PC-9 (cell line): ENCODE data around the gene TSPEAR.
"Not testable (repeated sequence)": the region's sequence is repeated elsewhere in the genome, so short reads cannot be mapped to it uniquely, and the experiment has no call there.

ENCODE experiments used
- EZH2 ChIP-seq: fragments of 200-600 bp; sonication (generic); IDR thresholded peaks from 2 replicates; pipeline ENCODE4 v1.8.0; 2017; ENCODE audit warnings: antibody characterized with exemption, low read depth
- TF ChIP-seq, protein P1 (sequence below): fragments of 200-600 bp; sonication (generic); conservative IDR thresholded peaks from 2 replicates; pipeline ENCODE4 v1.6.1; 2017; ENCODE audit warnings: mixed run types, antibody characterized with exemption, mild to moderate bottlenecking, moderate library complexity

DNA sequence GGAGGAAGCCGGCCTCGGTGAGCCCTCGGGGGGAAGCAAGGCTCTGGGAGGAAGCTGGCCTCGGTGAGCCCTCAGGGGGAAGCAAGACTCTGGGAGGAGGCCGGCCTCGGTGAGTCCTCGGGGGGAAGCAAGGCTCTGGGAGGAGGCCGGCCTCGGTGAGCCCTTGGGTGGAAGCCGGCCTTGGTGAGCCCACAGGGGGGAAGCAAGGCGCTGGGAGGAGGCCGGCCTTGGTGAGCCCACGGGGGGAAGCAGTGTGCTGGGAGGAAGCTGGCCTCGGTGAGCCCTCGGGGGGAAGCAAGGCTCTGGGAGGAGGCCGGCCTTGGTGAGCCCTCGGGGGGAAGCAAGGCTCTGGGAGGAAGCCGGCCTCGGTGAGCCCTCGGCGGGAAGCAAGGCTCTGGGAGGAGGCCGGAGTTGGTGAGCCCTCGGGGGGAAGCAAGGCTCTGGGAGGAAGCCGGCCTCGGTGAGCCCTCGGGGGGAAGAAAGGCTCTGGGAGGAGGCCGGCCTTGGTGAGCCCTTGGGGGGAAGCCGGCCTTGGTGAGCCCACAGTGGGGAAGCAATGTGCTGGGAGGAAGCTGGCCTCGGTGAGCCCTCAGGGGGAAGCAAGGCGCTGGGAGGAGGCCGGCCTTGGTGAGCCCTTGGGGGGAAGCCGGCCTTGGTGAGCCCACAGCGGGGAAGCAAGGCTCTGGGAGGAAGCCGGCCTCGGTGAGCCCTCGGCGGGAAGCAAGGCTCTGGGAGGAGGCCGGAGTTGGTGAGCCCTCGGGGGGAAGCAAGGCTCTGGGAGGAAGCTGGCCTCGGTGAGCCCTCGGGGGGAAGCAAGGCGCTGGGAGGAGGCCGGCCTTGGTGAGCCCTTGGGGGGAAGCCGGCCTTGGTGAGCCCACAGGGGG lies 208.1 kb downstream of the TSPEAR start:
- TF ChIP-seq, protein P1, sequence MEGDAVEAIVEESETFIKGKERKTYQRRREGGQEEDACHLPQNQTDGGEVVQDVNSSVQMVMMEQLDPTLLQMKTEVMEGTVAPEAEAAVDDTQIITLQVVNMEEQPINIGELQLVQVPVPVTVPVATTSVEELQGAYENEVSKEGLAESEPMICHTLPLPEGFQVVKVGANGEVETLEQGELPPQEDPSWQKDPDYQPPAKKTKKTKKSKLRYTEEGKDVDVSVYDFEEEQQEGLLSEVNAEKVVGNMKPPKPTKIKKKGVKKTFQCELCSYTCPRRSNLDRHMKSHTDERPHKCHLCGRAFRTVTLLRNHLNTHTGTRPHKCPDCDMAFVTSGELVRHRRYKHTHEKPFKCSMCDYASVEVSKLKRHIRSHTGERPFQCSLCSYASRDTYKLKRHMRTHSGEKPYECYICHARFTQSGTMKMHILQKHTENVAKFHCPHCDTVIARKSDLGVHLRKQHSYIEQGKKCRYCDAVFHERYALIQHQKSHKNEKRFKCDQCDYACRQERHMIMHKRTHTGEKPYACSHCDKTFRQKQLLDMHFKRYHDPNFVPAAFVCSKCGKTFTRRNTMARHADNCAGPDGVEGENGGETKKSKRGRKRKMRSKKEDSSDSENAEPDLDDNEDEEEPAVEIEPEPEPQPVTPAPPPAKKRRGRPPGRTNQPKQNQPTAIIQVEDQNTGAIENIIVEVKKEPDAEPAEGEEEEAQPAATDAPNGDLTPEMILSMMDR = not testable (repeated sequence)
- TF ChIP-seq EZH2 = not testable (repeated sequence)
